NK-92 treated with Interleukin-12 subunit alpha and Interleukin-12 subunit beta, amount 100 ng/mL, for 24 hours (cell line): Measurements from ENCODE around the gene KRT14.
"Not testable (repeated sequence)": the region's sequence is repeated elsewhere in the genome, so short reads cannot be mapped to it uniquely, and the experiment has no call there.

Experiments used
- DNase-seq: peaks from one replicate; lab custom pipeline; 2025; lab: John Stamatoyannopoulos, UW

KRT14 gene

GRCh38 chr17:41623184-41623861, 36.6 kb upstream of the KRT14 start:
- DNase-seq: not testable (repeated sequence)

DNA sequence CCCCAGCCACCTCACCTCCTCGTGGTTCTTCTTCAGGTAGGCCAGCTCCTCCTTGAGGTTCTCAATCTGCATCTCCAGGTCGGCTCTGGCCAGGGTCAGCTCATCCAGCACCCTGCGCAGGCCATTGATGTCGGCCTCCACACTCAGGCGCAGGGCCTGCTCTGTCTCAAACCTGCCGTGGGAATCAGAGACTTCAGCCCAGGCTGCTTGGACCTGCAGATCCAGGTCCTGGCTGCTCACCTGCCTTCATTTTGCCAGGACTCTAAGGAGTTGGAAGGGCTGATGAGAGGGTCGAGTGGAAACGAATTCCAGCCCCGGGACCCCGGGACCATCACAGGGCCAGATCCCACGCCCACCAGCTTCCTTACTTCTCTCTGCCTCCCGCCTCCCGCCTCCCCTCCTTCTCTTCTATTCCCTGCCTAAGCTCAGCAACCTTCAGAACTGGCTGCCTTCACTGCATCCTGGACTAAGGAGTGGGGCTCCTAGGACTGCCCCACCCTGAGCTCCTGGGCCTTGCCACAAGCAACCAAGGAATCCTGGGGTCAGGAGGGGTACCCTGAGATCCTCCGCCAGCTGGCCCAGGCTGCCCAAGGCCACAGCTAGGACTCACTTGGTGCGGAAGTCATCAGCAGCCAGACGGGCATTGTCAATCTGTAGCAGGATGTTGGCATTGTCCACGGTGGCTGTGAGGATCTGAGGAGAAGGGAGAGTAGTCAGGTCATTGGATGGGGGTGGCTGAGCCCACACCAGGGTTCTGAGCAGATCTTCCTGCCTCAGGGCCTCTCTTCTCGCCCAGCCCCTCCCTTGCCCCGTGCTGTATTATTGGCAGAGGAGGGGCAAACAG, 35.9 kb upstream of the KRT14 start:
- not testable (repeated sequence) for DNase-seq

GRCh38 chr17:41621916-41622315, 35.2 kb upstream of the KRT14 start:
- no peak for DNase-seq

GRCh38 chr17:41621435-41621817, 34.7 kb upstream of the KRT14 start:
- not testable (repeated sequence) for DNase-seq

GRCh38 chr17:41620583-41621434, 34.1 kb upstream of the KRT14 start:
- DNase-seq: no peak

DNA sequence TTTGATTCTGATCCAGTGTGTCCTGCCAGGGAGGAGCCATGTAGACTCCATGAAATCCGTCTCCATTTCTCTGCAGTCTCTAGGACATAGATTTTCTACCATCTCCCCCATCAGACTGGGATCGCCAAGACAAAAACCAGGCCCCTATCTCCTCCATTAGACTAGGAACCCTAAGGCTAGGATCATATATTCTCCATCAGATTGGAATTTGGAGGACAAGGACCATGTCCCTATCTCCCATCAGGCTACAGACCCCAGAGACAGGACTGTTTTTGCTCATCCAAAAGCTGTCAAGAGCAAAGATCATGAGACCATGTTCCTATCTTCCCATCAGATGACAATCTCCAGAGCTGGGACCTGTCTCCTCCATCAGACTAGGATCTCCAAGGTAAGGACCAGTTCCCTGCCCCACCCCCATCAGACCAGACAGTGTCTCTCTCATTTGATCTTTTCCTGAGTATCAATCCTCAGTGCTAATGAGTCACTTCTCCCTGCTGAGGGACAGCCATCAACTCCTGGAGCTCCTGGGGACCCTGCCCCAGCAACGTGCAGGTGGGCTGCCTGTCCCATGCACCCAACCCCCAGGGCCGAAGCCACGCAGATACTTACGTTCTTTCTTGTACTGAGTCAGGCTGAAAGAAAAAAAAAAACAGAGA, 33.4 kb upstream of the KRT14 start:
- DNase-seq: not testable (repeated sequence)

DNA sequence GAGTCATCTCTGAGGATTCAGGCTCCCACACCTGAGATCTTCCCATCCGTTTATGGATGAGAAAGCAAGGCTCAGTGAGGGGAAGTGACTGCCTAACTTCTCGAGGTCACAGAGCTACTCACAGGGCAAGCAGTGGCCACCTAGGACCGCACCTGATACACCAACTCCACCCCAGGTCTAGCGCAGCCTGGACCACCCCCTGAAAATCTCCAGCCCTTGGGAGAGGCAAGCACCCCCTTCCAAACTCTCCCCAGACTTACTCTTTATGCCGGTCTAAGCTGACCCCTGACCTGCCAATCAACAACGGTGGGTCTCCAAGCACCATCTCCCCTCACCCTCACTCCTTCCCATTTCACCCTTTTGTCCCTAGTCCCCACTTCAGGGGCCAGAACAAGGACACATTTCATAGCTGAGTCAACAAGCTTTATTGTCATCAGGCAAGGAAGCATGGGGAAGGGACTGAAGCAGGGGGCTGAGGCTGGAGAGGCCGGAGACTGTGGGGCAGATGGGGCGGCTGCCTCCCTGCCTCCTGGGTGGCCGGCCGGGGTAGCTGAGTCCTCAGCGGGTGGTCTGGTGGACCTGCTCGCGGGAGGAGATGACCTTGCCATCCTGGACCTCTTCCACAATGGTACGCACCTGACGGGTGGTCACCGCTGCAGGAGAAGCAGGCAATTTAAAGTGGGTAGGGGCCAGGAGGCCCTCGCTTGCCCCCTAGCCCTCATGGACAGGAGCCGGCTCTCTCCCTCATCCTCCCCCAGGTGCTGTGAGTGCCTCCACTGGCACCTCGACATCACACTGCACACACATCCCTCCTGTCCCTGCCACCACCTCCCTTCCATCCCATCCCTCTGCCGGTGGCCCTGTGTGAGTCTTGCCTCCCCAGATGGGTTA, 32.6 kb upstream of the KRT14 start:
- DNase-seq: no peak

- no peak for DNase-seq
Measured at GRCh38 chr17:41618341-41619035, 31.8 kb upstream of the KRT14 start.

DNA sequence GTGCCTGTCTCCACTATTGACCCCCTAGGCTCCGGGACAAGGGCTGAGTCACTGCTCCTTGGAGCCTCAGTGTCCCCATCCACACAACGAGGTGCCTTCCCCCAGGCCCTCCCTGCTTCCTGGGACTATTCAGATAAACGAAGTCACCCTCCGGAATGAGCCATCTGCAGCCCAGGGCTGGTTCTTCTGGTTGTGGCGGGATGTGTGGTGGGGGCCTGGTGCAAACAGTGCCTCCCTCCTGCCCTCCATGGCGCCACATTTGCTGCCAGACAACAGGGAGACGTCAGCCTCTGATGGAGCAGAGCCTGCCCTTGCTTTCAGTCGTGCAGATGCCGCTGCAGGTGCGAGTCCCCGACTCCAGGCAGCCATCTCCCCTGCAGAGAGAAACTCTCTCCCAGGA, 31.0 kb upstream of the KRT14 start:
- DNase-seq: no peak

GRCh38 chr17:41617136-41617535, 30.4 kb upstream of the KRT14 start:
- DNase-seq: no peak

DNA sequence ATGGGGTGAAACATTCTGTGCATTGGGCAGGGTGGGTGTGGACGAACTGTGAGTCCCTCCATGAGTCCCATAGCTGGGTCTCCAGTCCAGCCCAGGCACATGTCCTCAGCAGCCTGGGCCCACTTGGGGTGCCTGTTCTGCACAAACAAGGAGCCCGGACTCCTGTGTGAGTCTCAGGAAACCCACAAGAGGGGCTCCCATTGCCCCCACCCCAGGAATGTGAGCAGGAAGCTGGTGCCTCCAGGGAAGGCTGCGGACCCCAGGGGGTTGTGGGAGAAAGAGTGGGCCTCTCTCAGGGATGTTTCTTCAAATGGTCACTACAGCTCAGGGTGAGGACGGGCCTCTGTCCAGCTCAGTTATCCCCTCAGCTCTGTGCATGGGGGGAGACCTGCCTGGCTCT, 29.8 kb upstream of the KRT14 start:
- not testable (repeated sequence) for DNase-seq

DNA sequence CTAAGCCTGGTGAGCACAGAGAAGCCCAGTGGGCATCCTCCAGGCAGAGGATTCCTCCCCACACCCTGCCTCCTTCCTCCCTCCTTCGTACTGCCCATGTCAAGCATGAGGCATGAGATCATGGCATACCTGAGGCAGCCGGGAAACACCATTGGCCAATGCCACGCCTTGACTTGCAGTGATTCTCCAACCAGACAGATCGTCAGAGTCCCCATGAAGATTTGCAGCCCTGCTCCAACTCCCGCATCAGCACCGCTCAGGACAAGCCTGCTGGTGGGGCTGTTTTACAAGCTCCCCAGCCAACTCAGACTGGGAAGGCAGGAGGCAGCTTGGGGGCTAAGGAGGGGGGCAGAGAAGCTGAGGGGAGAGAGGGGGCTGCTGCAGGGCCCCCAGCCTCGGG, 28.8 kb upstream of the KRT14 start:
- DNase-seq: no peak

DNA sequence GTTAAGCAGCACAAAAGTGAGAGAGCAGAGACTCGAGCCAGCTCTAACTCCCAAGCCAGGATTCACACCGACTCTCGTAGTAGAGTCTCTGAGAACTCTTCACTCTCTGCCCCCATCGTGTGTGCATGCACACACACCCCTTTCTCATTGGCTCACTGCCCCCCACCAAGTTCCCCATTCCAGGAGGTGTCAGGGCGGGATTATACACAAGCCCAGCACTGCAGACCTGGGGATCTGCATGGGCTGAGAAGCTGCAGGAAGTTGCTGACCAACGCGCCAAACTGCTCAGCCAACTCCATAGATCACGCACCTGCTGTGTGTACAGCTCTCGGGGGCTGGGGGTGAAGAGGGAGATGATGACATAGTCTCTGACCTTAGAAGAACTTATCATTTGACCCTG, 28.1 kb upstream of the KRT14 start:
- DNase-seq: not testable (repeated sequence)

- no peak for DNase-seq
Measured at GRCh38 chr17:41614098-41614497, 27.4 kb upstream of the KRT14 start.

GRCh38 chr17:41613277-41614082, 26.8 kb upstream of the KRT14 start:
- no peak for DNase-seq

GRCh38 chr17:41612376-41613160, 25.9 kb upstream of the KRT14 start, which contains the start of gene KRT16:
KRT16 (minus strand) TSS chr17:41612767; CDS start chr17:41612688, 79 bp downstream.
- not testable (repeated sequence) for DNase-seq

GRCh38 chr17:41610965-41611640, 24.4 kb upstream of the KRT14 start:
- DNase-seq: no peak

DNA sequence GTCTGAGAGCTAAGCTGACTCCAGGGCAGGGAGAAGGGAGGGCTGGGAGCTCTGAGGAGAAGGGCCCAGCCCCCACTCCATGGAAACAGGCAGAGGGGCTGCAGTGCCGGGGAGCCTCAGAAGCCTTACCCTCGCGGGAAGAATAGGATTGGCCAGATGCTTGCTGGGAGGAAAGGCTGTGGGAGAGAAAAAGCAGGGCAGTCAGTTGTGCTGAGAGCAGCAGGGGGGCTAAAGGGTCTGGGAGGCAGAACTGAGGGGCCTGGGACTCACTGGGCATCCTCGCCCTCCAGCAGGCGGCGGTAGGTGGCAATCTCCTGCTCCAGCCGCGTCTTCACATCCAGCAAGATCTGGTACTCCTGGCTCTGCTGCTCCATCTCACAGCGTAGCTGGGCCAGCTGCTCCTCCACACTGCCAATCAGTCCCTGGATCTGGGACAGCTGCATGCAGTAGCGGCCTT, 23.4 kb upstream of the KRT14 start:
- not testable (repeated sequence) for DNase-seq
